Activated CD4-positive, alpha-beta memory T cell treated with anti-CD3 and anti-CD28 coated beads, Interleukin-2, amount 10 ng/mL, durations not matched to agents 7 days and 5 days (primary cell): Measurements from ENCODE around the gene LAMC3. TPM values are rescaled to one million over a fixed set of nuclear protein-coding genes. Genes with fewer than 3 reads are reported as not detected.

Experiments
- CTCF ChIA-PET: fragments of 350-600 bp; sonication (Branson Sonifier 250); formaldehyde crosslinking; loops from one replicate; lab custom pipeline; 2021; ENCODE audit warnings: antibody characterized with exemption, inconsistent platforms; lab: Charles Lee
- POLR2A ChIA-PET: fragments of 350-600 bp; sonication (Branson Sonifier 250); formaldehyde crosslinking; loops from one replicate; lab custom pipeline; 2021; ENCODE audit warnings: antibody characterized with exemption; lab: Charles Lee
- DNase-seq: peaks from one replicate; pipeline ENCODE4 v3.0.0-alpha.2; 2020
- H3K27ac Mint-ChIP-seq: one replicate; pipeline ENCODE4 v1.8.0; 2021; ENCODE audit warnings: mild to moderate bottlenecking, mixed read lengths
- H3K27me3 Mint-ChIP-seq: one replicate; pipeline ENCODE4 v1.8.0; 2021; ENCODE audit warnings: mixed read lengths
- H3K36me3 Mint-ChIP-seq: one replicate; pipeline ENCODE4 v1.8.0; 2021; ENCODE audit warnings: low read depth, mixed read lengths
- H3K4me1 Mint-ChIP-seq: one replicate; pipeline ENCODE4 v1.8.0; 2021; ENCODE audit warnings: mixed read lengths
- H3K4me3 Mint-ChIP-seq: one replicate; pipeline ENCODE4 v1.8.0; 2021; ENCODE audit warnings: mild to moderate bottlenecking, mixed read lengths
- H3K9me3 Mint-ChIP-seq: one replicate; pipeline ENCODE4 v1.8.0; 2021; ENCODE audit warnings: mixed read lengths
- total RNA-seq, 2 experiments: library from RNA; stranded (reverse); gene quantifications; one replicate each; pipeline ENCODE4 v1.2.3, GENCODE V29; 2021

Gene LAMC3
- total RNA-seq, 2 experiments from 2014 or later, result not detected

DNA sequence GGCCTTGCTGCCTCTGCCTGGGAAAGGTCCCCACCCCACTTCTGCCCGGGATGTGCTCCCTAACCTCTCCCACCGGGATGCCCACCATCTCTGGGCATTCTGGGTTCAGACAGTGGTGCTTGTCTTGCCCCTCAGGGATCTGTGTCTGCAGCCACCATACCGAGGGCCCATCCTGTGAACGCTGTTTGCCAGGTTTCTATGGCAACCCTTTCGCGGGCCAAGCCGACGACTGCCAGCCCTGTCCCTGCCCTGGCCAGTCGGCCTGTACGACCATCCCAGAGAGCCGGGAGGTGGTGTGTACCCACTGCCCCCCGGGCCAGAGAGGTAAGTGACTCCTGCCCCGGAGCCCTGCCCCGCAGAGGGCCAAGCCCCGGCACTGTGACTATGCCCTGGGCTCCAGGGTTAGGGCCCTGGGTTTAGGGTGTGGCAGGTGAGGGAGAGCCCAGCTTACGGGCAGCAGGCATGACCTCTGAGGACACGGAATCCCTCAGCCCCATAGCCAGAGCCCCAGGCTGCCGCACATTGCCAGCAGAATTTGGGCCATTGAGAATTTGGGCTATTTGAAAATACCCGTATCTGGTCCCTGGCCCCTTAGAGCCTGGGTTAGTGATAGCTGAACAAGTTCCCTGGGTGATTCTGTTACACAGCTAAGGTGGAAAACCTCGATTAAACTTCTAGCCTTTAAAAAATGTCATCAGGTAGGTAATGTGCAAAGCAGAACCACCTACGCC lies 52.1 kb downstream of the LAMC3 start:
- Mint-ChIP-seq H3K27me3 (no peaks in the 10 kb centered on the region), H3K27ac (no peak overlapping the region), H3K9me3 (no peaks in the 10 kb centered on the region), H3K4me3 (no peak overlapping the region), H3K4me1 (no peaks in the 10 kb centered on the region), H3K36me3 (no peaks in the 10 kb centered on the region)
- ChIA-PET CTCF (interaction anchor here (0.5 kb wide), 1 partner anchor 513 kb away, joined by 3 read pairs; no protein-coding TSS in a partner anchor), POLR2A (no interaction called here)
- DNase-seq, result no peak

DNA sequence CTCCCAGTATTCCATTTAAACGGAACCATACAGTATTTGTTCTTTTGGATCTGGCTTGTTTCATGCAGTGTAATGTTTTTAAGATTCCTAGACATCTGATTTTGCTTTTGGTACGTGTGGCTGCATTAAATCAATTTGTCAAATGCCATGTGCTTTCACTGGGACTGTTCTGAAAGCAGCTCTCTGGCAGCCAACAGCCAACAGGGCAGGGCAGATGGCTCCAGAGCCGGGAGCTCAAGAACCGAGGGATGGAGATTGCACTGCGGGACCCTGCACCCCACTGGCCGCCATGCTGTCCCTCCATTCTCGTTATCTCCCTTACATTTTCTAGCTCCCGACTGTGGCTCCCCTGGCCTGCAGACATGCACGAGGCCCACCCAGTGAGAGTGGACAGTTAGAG lies 54.0 kb downstream of the LAMC3 start:
- Mint-ChIP-seq H3K36me3 (no peaks in the 10 kb centered on the region), H3K4me1 (no peaks in the 10 kb centered on the region), H3K27ac (no peak overlapping the region), H3K4me3 (no peak overlapping the region), H3K9me3 (no peaks in the 10 kb centered on the region), H3K27me3 (no peaks in the 10 kb centered on the region)
- CTCF ChIA-PET, result interaction anchor here (0.8 kb wide), 2 partner anchors 16 to 273 kb away, joined by 3 to 4 read pairs; no protein-coding TSS in a partner anchor
- DNase-seq, result no peak
- POLR2A ChIA-PET, result interaction anchor here (0.6 kb wide), 1 partner anchor 361 kb away, joined by 3 read pairs; no protein-coding TSS in a partner anchor

DNA sequence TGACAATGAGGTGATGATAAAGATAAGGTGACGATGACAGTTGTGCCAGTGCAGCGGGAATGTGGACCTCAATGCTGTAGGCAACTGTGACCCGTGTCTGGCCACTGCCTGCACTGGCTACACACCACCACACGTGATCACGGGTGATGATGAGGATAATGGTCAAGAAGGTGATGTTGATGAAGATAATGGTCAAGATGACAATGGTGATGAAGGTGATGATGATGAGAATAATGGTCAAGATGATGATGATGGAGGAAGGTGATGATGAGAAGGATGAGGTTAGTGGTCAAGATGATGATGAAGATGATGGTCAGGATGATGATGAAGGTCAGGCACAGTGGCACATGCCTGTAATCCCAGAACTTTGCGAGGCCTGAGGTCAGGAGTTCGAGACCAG lies 56.6 kb downstream of the LAMC3 start:
- H3K4me3 Mint-ChIP-seq, result no peak overlapping the region
- ChIA-PET CTCF (no interaction called here), POLR2A (no interaction called here)
- DNase-seq, result no peak
- no peak overlapping the region for H3K27ac Mint-ChIP-seq
- H3K9me3 Mint-ChIP-seq, result no peaks in the 10 kb centered on the region
- no peaks in the 10 kb centered on the region for H3K4me1 Mint-ChIP-seq
- H3K36me3 Mint-ChIP-seq, result no peaks in the 10 kb centered on the region
- H3K27me3 Mint-ChIP-seq, result no peaks in the 10 kb centered on the region

GRCh38 chr9:131067625-131068024 lies 58.7 kb downstream of the LAMC3 start:
- Mint-ChIP-seq H3K4me3 (no peak overlapping the region), H3K27me3 (no peaks in the 10 kb centered on the region), H3K9me3 (no peaks in the 10 kb centered on the region), H3K27ac (no peak overlapping the region), H3K4me1 (no peaks in the 10 kb centered on the region), H3K36me3 (no peaks in the 10 kb centered on the region)
- no peak for DNase-seq
- ChIA-PET POLR2A (no interaction called here), CTCF (no interaction called here)

- Mint-ChIP-seq H3K36me3 (no peaks in the 10 kb centered on the region), H3K4me1 (no peaks in the 10 kb centered on the region), H3K4me3 (no peak overlapping the region), H3K9me3 (no peaks in the 10 kb centered on the region), H3K27ac (no peak overlapping the region), H3K27me3 (no peaks in the 10 kb centered on the region)
- ChIA-PET POLR2A (interaction anchor here (0.8 kb wide), 1 partner anchor 11 kb away, joined by 3 read pairs; no protein-coding TSS in a partner anchor), CTCF (no interaction called here)
- DNase-seq, result no peak
Measured at GRCh38 chr9:131068076-131068816, 59.3 kb downstream of the LAMC3 start.

GRCh38 chr9:131069699-131070098 lies 60.7 kb downstream of the LAMC3 start:
- CTCF ChIA-PET, result no interaction called here
- no peaks in the 10 kb centered on the region for H3K36me3 Mint-ChIP-seq
- no peaks in the 10 kb centered on the region for H3K27me3 Mint-ChIP-seq
- no peak overlapping the region for H3K4me3 Mint-ChIP-seq
- POLR2A ChIA-PET, result no interaction called here
- no peak overlapping the region for H3K27ac Mint-ChIP-seq
- no peaks in the 10 kb centered on the region for H3K4me1 Mint-ChIP-seq
- H3K9me3 Mint-ChIP-seq, result no peaks in the 10 kb centered on the region
- no peak for DNase-seq

GRCh38 chr9:131072107-131072870 lies 63.3 kb downstream of the LAMC3 start:
- Mint-ChIP-seq H3K27ac (no peak overlapping the region), H3K4me3 (no peak overlapping the region), H3K27me3 (no peaks in the 10 kb centered on the region), H3K4me1 (no peaks in the 10 kb centered on the region), H3K9me3 (no peaks in the 10 kb centered on the region), H3K36me3 (no peaks in the 10 kb centered on the region)
- DNase-seq, result no peak
- ChIA-PET POLR2A (no interaction called here), CTCF (no interaction called here)

GRCh38 chr9:131072871-131073237 lies 63.9 kb downstream of the LAMC3 start:
- no peaks in the 10 kb centered on the region for H3K4me1 Mint-ChIP-seq
- CTCF ChIA-PET, result no interaction called here
- DNase-seq, result no peak
- POLR2A ChIA-PET, result no interaction called here
- H3K27ac Mint-ChIP-seq, result no peak overlapping the region
- no peaks in the 10 kb centered on the region for H3K9me3 Mint-ChIP-seq
- no peaks in the 10 kb centered on the region for H3K27me3 Mint-ChIP-seq
- H3K4me3 Mint-ChIP-seq, result no peak overlapping the region
- no peaks in the 10 kb centered on the region for H3K36me3 Mint-ChIP-seq

- H3K4me3 Mint-ChIP-seq, result no peak overlapping the region
- no peaks in the 10 kb centered on the region for H3K36me3 Mint-ChIP-seq
- no peaks in the 10 kb centered on the region for H3K4me1 Mint-ChIP-seq
- H3K27ac Mint-ChIP-seq, result no peak overlapping the region
- POLR2A ChIA-PET, result no interaction called here
- no peaks in the 10 kb centered on the region for H3K9me3 Mint-ChIP-seq
- no peaks in the 10 kb centered on the region for H3K27me3 Mint-ChIP-seq
- CTCF ChIA-PET, result no interaction called here
- DNase-seq, result no peak
Measured at GRCh38 chr9:131076347-131077195, 67.6 kb downstream of the LAMC3 start.

DNA sequence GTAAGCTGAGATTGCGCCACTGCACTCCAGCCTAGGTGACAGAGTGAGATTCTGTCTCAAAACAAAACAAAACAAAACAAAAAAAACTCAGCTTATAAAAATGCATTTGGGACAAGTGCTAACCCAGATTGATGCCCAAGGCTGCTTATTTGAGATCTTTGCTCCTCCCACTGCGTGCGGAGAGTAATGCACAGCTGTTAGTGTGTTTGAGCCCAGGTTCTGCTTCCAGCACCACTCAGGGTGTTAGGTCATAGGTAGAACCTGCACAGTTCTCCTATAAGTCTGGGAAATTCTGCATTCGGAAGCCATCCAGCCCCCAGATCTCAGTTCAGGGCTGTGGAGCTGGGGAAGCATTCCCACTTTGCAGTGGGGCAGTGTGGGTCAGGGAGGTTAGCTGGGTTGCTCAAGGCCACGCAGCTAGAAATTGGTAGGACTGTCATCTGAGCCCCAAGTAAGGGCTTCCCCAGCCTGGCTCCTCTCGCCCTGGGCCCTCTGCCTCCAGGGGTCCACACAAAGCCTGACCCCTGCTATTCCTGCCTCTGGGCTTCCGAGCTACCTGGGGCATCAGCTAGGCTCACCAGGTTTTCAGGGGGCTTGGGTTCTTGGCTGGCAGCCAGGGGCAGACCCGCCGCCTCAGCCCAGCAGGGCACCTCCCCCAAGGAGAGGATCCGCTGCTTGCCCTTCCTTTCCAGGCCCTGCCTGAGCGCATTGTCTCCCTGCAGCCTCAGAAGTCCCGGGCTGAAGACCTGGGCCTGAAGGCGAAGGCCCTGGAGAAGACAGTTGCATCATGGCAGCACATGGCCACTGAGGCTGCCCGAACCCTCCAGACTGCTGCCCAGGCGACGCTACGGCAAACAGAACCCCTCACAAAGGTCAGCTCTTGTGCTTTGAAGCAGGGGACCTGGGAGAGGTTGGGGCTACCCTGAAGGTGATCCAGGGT lies 69.7 kb downstream of the LAMC3 start:
- ChIA-PET CTCF (no interaction called here), POLR2A (no interaction called here)
- DNase-seq, result no peak
- no peaks in the 10 kb centered on the region for H3K36me3 Mint-ChIP-seq
- H3K4me3 Mint-ChIP-seq, result no peak overlapping the region
- H3K27me3 Mint-ChIP-seq, result peaks cover 5% of the 10 kb centered on the region
- no peaks in the 10 kb centered on the region for H3K4me1 Mint-ChIP-seq
- no peak overlapping the region for H3K27ac Mint-ChIP-seq
- H3K9me3 Mint-ChIP-seq, result no peaks in the 10 kb centered on the region

DNA sequence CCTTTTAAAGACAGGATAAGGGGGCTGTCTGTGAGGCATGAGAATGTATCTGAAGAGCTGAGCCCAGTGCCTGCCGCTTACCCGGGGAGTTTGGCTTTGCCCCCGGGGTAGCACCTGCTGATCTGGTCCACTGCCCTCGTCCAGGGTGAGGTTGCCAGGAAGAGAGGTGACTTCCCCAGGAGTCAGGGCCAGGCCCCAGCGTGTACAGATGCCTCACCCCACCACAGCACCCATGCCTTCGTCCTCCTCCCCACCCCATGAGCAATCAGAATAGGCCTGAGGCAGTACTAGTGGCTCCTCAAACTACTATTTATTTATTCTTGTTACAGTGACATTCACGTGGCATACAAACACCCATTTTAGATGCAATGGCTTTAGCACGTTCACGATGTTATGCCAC lies 71.6 kb downstream of the LAMC3 start:
- ChIA-PET POLR2A (interaction anchor here (1.2 kb wide), 1 partner anchor 45 kb away, joined by 3 read pairs; the partner anchor contains the start of gene NUP214), CTCF (no interaction called here)
- no peaks in the 10 kb centered on the region for H3K9me3 Mint-ChIP-seq
- no peak for DNase-seq
- no peak overlapping the region for H3K27ac Mint-ChIP-seq
- H3K4me3 Mint-ChIP-seq, result no peak overlapping the region
- H3K36me3 Mint-ChIP-seq, result no peaks in the 10 kb centered on the region
- peaks cover 7% of the 10 kb centered on the region for H3K27me3 Mint-ChIP-seq
- H3K4me1 Mint-ChIP-seq, result no peaks in the 10 kb centered on the region

DNA sequence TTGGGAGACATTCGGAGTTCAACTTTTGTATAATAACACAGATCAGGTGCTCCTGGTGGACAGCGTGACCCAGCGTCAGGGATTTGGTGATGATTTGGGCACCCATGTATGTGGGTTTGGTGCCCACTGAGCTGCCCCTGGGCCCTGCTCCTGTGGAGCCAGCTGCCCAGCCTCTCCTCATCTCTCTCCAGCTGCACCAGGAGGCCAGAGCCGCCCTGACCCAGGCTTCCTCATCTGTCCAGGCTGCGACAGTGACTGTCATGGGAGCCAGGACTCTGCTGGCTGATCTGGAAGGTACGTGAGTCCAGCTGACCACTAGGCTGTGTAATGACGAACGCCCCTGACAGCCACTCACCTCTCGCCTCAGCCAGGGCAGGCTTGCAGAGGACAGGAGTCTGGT lies 72.9 kb downstream of the LAMC3 start:
- no peak overlapping the region for H3K27ac Mint-ChIP-seq
- H3K9me3 Mint-ChIP-seq, result no peaks in the 10 kb centered on the region
- H3K36me3 Mint-ChIP-seq, result no peaks in the 10 kb centered on the region
- peaks cover 7% of the 10 kb centered on the region for H3K27me3 Mint-ChIP-seq
- ChIA-PET CTCF (no interaction called here), POLR2A (no interaction called here)
- H3K4me3 Mint-ChIP-seq, result no peak overlapping the region
- no peak for DNase-seq
- H3K4me1 Mint-ChIP-seq, result no peaks in the 10 kb centered on the region
